Sigmoid colon (tissue), 4 donors: ENCODE data around the gene MON2.

Experiments
- CTCF ChIP-seq, 4 experiments: fragments of 450-650 bp in 3 of 4; fragments of 200-600 bp in 1 of 4; IDR thresholded peaks; one replicate each; pipeline ENCODE4 v1.5.1; 2016 to 2019; ENCODE audit warnings: antibody characterized with exemption in 4 of 4, mild to moderate bottlenecking in 3 of 4, moderate library complexity in 2 of 4
- POLR2A ChIP-seq, 2 donors: fragments of 450-650 bp; IDR thresholded peaks; one replicate each; pipeline ENCODE4 v1.6.1; 2016; ENCODE audit warnings: antibody characterized with exemption in 2 of 2, mild to moderate bottlenecking in 2 of 2, moderate library complexity in 2 of 2
- POLR2AphosphoS5 ChIP-seq, 4 donors: sonication (generic); formaldehyde crosslinking; IDR thresholded peaks; one replicate each; pipeline ENCODE4 v1.6.1; 2017; ENCODE audit warnings: antibody characterized with exemption in 4 of 4

DNA sequence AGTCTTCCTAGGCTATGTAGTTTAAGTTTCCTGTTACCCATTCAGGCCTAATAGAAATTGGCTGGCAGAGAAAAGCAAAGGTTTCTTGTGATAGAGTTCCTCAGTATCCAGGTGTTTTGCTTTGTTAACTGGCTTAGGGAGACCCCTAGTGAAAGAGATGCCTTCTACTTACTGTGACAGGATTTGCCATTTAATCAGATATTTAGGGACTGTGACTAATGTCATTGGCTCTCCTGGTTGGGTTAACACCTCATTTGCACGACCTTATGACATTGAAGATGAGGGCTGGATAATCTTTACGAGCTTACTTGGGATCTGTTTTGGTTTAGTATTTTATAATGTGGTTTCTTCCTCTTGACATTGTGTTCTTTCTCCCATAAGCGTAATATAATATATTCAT, 5.8 kb downstream of the MON2 start:
- TF ChIP-seq POLR2A (IDR thresholded peaks at IDR 0.05) (no peak), CTCF (IDR thresholded peaks at IDR 0.05) (no peak), POLR2AphosphoS5 (IDR thresholded peaks at IDR 0.05) (no peak)
